GM18507 (cell line): ENCODE measurements around the gene SRRM5.
A peak's percentile ranks its signal among the peaks of the same experiment; 100 is the strongest.

Source experiments
- DNase-seq: peaks from one replicate; pipeline ENCODE4 v3.0.0; 2011; ENCODE audit warnings: low read depth; ENCODE audit not compliant: insufficient read length; ENCODE audit errors: extremely low spot score
- FAIRE-seq: peaks from 2 replicates; lab custom pipeline; 2011; peaks lifted over from hg19 to GRCh38; lab: Jason Lieb, UNC

SRRM5 gene

DNA sequence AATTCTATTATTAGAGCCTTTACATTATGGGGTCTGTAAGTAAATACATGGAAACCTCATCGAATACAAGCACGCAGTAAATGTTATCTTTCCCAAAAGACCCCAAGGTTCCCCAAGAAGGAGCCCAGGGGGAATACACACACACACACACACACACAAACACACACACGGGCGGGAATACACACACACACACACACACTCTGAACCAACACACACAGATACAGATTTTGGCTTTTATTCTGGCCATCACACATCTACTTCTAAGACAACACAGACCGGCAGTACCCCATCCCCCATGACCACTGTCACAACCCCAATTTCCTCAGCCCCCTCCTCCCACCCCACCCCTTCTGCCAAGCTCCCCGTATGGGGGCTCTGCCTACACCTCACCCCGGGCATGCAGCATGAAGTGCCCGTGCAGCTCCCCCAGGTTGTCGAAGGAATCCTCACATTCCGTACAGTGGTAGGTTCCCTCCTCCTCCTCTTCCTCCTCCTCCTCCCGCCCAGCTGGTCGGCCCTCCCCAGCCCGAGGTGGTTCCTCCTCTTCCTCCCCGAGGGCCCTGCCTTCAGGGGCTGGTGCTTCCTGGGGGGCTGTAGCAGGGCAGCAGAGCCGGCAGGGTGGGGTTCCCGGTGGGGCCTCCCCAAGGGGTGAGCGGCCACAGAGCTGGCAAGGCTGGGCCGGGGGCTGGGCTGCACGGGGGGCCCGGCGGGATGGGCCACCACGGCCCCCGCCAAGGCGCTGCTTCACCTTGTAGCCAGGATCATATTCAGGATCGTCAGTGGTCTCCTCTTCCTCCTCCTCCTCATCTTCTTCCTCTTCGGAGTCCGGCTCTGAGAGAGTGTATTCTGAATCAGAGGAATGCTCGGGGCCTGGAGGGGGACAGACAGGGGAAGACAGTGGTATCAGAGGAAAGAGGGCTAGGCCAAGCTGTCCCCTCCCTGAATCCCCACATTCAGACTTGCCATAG lies 4.4 kb upstream of the SRRM5 start:
- DNase-seq (no peak), FAIRE-seq (no peak)

DNA sequence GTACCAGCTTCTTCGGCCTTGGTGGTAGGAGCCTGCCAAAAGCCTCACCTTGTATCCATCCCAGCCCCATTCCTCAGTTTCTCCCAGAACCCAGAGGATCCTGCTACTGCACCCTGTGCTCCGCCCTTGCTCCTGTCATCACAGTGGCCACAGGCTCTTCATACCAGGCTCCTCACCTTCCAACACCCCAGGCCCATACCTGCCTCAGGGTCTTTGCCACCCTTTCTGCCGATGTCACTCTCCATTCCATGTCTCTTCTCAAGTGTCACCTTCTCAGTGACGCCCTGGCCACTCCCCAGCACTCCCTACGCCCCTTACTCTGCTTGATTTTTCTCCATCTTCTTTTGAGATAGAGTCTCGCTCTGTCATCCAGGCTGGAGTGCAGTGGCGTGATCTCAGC lies 2.0 kb upstream of the SRRM5 start:
- no peak for DNase-seq
- no peak for FAIRE-seq

DNA sequence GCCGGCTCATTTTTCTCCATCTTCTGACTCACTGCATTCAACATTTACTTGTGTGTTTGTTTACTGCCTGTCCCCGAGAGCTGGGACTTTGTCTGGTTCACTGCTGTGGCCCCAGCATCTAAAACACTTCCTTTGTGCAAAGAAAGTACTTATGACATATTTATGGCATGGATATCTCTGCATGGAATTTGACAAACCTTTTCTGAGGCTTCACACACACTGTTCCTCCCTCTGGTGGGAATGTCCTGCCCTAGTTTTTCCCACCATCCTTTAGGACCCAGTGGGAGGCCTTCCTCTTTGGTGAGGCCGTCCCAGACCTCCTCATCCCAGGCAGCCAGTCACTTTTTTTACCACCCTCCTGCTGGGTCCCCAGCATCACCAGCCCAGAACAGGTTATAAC lies 1.4 kb upstream of the SRRM5 start:
- DNase-seq (no peak), FAIRE-seq (no peak)

DNA sequence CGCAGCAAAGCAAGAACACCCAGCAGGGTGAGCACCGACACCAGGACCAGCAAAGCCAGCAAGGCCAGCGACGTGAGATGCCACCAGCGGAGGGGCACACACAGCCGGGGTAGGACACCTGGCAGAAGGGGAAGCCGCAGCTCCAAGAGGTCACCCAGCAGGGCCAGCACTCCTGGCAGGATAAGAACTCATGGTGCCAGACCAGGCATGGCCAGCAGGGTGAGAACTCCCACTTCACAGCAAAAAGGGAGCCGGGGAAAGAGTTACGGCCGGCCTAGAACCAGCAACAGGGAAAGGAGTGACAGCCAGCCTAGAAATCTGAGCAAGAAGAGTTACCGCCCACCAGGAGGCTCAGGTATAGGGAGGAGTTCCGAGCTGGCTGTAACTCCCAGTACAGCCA lies 486 bp downstream of the SRRM5 start:
- no peak for FAIRE-seq

DNA sequence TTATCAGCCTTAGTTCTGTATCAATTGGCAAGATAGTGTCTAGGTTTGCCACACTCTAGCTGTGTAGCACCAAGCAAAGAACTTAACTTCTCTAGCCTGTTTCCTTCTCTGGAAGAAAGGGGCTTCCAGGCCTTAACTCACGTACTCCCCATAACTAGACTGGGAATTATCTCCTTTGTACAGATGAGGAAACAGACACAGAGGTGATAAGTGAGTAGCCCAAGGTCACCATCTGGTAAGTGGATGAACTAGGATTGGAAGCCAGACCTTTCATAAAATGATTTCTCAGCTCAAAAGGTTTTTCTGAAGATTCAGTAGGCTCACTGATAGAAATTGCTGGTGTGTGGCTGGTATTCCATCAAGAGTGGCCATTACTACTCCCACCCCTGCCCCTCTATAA lies 4.4 kb downstream of the SRRM5 start:
- FAIRE-seq (no peak), DNase-seq (no peak)

More for the DNA sequence above, 486 bp downstream of the SRRM5 start:
- DNase-seq = no peak

DNA sequence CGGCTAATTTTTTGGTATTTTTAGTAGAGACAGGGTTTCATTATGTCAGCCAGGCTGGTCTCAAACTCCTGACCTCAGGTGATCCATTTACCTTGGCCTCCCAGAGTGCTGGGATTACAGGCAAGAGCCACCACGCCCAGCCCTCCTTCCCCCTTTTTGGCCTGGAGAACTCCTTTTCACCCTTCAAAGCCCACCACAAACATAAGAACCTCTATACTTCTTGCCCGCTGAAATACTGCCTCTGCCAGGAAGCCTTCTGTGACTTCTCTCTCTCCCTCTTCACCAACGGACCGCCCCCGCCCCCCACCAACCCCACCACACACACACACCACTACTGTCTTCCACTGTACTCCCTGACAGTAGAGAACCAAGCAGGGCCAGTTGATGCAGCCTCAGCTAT lies 5.1 kb downstream of the SRRM5 start:
- FAIRE-seq = no peak
- DNase-seq = no peak

DNA sequence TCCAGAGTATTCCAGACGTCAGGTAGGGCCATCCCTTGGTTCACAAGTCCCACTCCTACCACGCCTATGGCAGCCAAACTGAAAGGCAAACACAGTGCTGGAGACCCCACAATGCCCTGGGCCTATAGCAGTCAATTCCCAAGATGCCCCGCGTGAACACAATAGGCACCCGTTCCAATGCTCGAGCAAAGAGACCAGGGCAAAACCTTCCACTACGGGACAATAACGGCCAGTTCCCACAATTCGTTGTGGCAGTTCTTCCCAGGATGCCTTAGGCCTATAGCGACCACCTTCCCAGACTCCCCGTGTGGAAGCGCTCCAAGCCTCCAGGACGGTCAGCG lies 7.0 kb downstream of the SRRM5 start:
- DNase-seq (no peak), FAIRE-seq (no peak)

DNA sequence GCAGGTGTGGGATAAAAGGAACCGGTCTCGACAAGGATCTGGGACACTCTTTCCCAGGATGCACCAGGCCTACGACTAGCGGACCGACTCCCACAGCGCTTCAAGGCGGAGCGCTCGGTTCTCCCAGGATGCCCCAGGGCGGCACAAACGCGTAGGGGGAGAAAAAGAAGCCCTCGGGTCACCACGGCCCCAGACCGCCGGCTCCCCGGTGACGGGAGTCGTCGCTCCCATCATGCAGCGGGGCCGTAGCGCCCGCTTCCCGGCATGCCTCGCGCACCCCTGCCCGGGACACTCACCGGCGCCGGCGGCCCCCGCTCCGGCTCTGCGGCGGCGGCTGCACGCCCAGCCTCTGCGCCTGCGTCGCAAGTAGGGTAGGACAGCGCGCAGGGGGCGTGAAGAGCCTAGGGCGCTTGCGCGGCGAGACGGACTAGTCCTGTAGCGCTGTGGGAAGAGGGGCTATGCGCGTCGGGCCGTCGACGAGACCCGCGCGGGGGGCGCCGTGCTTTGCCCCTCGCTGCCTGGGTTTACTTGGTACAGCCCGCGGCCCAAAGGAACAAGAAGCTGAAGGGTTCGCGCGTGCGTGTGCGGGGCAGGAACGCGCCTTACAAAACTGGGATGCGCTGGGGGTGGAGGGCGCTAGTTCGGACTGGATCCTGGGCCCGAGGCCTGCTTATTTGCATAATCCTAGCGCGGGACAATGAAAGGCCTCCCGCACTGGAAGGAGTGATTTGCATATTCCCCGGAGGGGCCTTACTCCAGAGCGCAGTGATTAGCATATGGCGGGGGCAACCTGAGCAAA lies 7.6 kb downstream of the SRRM5 start, which contains the start of gene ZNF428:
Gene ZNF428, minus strand, starts transcription at position 368 of the 799 bp plus-strand sequence. CDS start 5,325 bp downstream, outside the sequence.
- FAIRE-seq (peak; percentile 95), DNase-seq (peak; percentile 83)

DNA sequence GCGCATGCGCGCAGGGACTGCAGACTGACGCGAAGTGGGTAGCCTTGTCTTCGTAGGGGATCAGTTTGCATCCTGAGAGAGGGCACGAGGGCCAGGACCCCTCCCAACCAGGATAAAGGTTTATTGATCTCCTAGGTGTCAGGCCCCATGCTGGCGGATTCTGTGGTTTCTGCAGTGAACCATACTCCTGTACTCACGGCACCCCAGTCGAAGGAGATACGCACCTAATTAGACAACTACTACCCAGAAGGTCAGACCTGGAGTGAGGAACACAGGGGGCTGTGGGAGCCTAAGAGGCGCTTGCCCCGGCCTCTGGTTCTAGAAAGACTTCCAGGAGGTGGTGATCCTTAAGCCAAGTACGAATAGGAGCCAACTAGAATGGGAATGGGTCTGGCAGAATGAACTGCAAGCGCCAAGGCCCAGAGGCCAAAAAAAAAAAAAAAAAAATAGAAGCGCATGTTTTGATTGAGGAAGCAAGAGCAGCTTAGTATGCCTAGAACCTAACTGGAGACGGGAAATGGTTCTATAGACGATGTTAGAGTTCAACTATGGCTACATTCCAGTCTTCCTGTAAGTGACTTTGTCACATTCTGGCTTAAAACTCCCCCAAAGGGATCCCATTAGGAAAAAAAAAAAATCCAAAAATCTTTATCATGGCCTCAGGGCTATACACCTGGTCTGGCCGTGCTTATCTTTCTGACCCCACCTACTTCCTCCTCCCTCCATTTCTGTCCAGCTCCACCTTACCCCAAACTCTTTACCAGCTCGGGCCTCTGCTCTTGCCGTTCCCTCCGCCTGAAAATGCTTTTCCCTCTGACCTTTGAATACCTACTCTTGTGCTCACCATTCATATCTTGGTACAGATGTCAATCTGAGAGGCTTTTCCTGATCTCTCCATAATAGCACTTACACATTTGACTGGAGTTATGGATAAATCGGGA lies 8.4 kb downstream of the SRRM5 start:
- DNase-seq = no peak
- FAIRE-seq = no peak

DNA sequence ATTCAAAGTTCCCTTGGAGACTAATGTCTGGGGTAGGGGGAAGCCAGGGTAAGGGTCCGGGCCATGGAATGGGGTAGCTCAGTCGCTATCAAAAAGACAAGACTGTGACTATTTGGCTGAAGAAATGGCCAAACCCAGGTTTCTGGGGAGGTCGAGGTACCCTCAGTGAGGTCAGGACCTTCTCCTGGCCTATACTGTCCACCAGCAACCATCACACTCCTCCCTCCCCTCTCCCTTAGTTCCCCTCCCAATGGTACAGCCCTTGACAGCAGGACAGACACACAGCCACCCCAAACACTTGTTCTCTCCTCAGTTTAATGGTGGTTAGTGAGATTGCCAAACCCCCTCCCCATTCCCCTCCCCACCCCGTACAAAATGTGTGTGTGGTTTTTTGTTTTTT lies 10.2 kb downstream of the SRRM5 start:
- FAIRE-seq (no peak), DNase-seq (no peak)

DNA sequence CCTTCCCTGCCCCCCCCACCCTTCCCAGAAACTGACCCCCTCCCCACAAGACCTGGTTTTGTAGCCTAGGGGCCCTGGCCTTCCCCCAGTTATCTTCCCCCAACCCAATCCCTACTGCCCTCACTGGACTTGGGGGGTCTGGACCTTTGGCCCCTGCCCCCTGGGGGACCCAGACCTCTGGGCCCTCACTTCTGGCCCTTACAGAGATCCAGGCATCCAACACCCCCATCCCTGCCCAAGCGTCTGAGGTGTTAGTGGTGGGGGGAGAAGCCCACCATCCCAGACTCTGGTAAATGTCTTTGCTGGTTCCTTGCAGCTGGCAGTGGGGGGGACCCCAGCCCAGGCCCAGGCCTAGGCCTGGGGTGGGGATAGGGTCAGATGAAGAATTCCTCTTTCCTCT lies 11.1 kb downstream of the SRRM5 start:
- FAIRE-seq = no peak

DNA sequence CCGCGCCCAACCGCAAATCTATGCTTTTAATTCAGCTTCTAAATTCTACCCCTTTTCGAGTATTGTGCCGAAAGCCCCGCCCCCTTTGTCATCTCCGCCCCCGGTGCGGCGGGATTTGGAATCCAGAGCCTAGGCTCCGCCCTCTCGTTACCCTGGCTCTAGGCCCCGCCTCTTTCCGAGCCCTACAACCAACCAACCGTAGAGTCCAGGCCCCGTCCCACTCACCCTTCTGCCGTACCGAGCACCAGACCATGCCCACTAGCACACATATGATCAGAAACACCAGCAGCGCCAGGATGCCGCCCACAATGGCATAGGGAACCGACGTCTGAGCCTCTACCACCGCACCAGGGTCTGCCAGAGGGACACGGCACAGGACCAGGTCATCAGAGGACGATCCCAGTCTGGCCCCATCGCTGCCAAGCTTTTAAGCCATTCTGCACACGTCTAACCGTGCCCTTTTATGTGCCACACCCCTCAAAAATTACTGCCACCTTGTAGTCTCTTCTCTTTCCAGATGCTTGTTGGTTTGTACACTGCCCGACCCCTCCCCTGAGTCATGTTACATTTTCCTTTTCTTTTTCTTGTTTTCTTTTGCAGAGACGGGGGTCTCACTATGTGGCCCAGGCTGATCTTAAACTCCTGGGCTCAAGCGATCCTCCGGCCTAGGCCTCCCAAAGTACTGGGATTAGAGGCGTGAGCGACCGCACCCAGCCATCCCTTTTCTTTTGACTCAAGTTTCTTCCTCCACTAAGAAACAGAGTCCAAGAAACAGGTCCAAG lies 12.2 kb downstream of the SRRM5 start:
- DNase-seq = no peak
- no peak for FAIRE-seq

More for the DNA sequence above, 11.1 kb downstream of the SRRM5 start:
- no peak for DNase-seq

DNA sequence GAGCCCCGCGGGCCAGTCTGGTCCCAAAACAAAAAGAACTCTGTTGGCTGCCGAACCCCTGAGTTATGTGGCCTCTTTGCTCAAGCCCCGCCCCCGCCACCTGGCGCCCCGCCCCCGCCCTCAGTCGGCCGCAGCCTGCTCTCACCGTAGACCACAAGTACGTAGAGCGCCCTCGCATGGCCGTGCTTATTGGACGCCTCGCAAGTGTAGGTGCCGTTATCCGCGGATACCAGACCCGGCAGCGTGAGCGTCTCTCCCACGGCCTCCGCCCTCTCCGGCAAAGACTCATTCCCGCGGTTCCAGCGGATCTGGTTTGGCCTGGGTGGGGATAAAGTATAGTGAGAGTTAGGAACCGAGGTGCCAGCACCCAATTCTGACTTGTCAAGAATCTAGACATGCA lies 13.0 kb downstream of the SRRM5 start:
- no peak for DNase-seq
- peak; percentile 62 for FAIRE-seq

DNA sequence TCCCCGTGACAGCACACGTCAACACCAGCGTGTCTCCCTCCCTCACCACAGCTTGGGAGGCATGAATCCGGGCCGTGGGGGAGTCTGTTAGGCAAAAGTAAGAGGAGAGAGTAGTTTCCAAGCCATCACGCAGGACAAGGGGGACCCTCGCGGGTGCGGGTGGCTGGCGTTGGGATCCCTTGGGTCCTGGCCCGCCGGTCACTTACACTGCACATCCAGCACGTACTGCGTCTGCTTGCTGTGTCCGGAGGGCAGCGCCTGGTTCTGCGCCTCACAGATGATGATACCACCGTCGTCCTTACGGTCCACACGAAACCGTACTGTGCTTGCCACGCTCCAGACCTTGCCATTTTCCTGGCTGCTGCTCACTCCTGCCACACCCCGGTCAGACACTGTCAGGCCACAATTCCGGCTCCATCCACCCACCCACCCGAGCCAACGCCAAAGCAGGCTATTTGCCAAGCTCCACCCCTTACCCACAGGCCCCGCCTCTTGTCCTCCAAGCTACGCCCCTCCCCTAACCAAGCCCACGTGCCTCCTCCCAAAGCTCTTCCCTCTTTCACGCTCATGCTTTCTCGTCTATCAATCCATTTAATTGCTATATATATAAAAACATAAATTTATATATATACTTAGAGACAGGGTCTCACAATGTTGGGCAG lies 14.2 kb downstream of the SRRM5 start:
- FAIRE-seq (no peak), DNase-seq (no peak)

DNA sequence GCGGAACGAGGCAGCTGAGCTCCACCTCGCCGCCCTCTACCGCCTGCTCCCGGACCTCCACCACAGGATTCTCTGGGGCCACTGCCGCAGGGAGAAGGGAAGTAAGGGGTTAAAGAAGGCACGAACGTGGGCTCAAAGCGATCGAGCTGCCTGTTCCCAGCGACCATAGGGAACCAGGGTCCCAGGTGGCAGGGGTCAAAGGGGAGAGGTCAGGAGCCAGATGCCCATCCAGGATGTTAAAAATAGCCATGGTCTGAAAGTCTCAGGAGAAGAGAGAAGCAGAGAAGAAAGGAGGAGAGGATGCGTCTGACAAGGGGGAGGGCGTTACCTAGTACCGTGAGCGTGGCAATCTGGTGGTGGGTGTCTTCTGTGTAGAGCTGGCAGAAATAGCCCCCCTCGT lies 14.9 kb downstream of the SRRM5 start:
- DNase-seq (no peak), FAIRE-seq (no peak)

DNA sequence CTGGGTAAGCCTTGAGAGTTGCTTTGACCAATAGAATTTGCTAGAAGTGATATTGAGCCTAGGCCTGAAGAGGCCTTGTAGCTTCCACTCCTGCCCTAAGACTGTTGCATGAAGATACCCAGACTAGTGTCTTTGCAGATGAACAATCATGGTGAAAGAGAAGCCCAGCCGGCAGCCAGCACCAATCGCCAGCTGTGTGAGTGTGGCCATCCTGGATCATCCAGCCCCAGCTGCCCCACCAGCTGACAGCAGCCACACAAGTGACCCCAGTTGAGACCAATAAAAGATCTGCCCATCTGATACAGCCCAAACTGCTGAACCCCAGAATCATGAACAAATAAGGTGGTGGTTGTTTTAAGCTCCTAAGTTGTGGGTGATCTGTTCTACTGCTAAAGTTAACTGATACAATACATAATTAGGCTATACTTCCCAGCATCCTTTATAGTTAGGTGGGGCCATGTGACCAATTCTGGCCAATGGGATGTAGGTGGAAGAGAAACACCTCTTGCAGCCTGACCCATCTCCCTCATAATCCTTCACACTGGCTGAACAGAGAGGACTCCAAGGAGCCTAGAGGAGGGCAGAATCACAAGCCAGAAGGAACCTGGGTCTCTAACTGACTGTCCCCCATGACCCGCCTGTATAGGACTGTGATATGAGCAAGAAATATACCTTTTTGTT lies 16.9 kb downstream of the SRRM5 start:
- DNase-seq = no peak
- FAIRE-seq = no peak

DNA sequence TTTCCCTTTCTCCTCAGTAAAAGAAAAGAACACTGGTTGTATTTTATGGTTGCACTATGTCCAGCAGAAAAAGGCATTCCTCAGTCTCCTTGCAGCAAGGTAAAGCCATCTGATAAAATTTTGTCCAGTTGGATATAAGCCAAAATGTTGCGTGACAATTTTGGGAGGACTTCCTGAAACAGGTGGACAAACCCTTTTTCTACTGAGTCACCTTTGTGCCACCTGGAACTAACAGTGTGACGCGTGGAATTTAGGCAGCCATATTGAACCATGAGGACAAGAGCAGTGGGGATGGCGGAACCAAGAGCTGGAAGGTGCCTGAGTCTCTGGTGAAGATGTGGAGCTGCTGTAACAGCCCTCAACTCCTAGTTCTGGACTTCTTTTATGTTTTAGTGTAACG lies 19.6 kb downstream of the SRRM5 start:
- DNase-seq (no peak), FAIRE-seq (no peak)

DNA sequence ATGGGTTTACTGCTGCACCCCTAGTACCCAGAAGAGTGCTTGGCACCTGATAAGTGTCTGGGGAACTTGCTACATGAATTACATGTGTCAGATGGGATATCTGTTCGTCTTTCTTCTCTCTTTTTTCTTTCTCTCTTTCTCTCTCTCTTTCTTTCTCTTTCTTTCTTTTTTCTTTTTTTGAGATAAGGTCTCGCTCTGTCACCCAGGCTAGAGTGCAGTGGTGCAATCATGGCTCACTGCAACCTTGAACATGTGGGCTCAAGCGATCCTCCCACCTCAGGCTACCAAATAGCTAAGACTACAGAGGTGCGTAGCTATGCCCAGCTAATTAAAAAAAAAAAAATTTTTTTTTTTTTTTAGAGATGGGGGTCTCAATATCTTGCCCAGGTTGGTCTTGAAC lies 21.6 kb downstream of the SRRM5 start:
- FAIRE-seq = no peak
- DNase-seq = no peak
